NCI-H146 treated with DMSO at 0.1 percent for 48 hours (cell line): ENCODE data around the gene TLK1.
"Not testable (repeated sequence)": the region's sequence is repeated elsewhere in the genome, so short reads cannot be mapped to it uniquely, and the experiment has no call there.

Experiments
- DNase-seq: peaks from one replicate; lab custom pipeline; 2025; ENCODE audit not compliant: unreplicated experiment; lab: John Stamatoyannopoulos, UW

TLK1 gene

GRCh38 chr2:171086352-171087290 is 74.1 kb downstream of the TLK1 start:
- DNase-seq, result no peak

- no peak for DNase-seq
These were observed 76.6 kb downstream of the TLK1 start for GRCh38 chr2:171084128-171084527.

GRCh38 chr2:171083451-171083850 is 77.2 kb downstream of the TLK1 start:
- DNase-seq, result no peak

GRCh38 chr2:171081649-171082111 is 79.0 kb downstream of the TLK1 start:
- DNase-seq, result no peak

- DNase-seq, result no peak
These were observed 80.1 kb downstream of the TLK1 start for GRCh38 chr2:171080607-171081006.

GRCh38 chr2:171076422-171076821 is 84.3 kb downstream of the TLK1 start:
- not testable (repeated sequence) for DNase-seq

GRCh38 chr2:171072164-171072563 is 88.5 kb downstream of the TLK1 start:
- DNase-seq, result no peak

- DNase-seq, result no peak
These were observed 91.3 kb downstream of the TLK1 start for GRCh38 chr2:171069286-171069956.

GRCh38 chr2:171066110-171066509 is 94.6 kb downstream of the TLK1 start:
- DNase-seq, result no peak

- DNase-seq, result no peak
These were observed 103.1 kb downstream of the TLK1 start for GRCh38 chr2:171057575-171057974.

- no peak for DNase-seq
These were observed 104.4 kb downstream of the TLK1 start for GRCh38 chr2:171056307-171056706.

- DNase-seq, result no peak
These were observed 111.0 kb downstream of the TLK1 start for GRCh38 chr2:171049691-171050090.

- DNase-seq, result no peak
These were observed 114.6 kb downstream of the TLK1 start for GRCh38 chr2:171046048-171046560.

GRCh38 chr2:171044416-171044815 is 116.3 kb downstream of the TLK1 start:
- no peak for DNase-seq

GRCh38 chr2:171042253-171042969 is 118.3 kb downstream of the TLK1 start:
- DNase-seq, result no peak

GRCh38 chr2:171036532-171036931 is 124.2 kb downstream of the TLK1 start:
- no peak for DNase-seq

GRCh38 chr2:171034315-171034714 is 126.4 kb downstream of the TLK1 start:
- no peak for DNase-seq

GRCh38 chr2:171025214-171025613 is 135.5 kb downstream of the TLK1 start:
- no peak for DNase-seq

- DNase-seq, result no peak
These were observed 142.2 kb downstream of the TLK1 start for GRCh38 chr2:171018522-171018921.

GRCh38 chr2:171016125-171016524 is 144.6 kb downstream of the TLK1 start:
- DNase-seq, result no peak

GRCh38 chr2:171013851-171014250 is 146.8 kb downstream of the TLK1 start:
- DNase-seq, result no peak
